HG03139 (cell line): Measurements from ENCODE around the gene RPP40.

Source experiments
- ATAC-seq: cut with Tn5 transposase; IDR thresholded peaks from one replicate; pipeline ENCODE4 v1.9.1; 2021; ENCODE audit not compliant: unreplicated experiment

RPP40 gene

DNA sequence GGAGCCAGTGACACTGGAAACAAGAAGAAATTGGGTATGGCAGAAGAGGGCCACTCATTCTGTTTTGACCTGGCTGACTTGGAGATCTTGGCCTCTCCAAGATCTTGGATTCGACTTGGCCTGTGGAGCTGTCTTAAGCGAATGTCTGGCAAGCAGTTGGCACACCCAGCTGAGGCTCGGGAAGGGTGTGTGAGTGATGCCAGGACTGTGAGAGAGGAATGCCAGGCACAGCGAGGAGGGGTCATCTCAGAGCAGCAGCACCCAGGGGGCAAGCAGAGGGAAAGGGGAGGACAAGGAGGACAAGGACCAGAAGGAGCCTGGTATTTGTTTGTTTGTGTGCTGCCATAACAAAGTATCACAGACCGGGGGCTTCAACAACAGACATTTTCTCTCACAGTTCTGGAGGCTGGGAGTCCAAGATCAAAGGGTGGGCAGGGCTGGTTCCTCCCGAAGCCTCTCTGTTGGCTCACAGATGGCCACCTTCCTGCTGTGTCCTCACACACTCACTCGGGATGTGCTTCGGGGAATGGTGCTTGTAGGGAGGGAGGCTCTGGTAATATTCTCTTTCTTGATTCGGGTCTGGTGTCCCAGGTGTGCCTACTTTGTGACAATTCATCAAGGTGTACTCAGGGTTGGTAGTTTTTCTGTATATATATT lies 33.0 kb downstream of the RPP40 start:
- no peak for ATAC-seq

DNA sequence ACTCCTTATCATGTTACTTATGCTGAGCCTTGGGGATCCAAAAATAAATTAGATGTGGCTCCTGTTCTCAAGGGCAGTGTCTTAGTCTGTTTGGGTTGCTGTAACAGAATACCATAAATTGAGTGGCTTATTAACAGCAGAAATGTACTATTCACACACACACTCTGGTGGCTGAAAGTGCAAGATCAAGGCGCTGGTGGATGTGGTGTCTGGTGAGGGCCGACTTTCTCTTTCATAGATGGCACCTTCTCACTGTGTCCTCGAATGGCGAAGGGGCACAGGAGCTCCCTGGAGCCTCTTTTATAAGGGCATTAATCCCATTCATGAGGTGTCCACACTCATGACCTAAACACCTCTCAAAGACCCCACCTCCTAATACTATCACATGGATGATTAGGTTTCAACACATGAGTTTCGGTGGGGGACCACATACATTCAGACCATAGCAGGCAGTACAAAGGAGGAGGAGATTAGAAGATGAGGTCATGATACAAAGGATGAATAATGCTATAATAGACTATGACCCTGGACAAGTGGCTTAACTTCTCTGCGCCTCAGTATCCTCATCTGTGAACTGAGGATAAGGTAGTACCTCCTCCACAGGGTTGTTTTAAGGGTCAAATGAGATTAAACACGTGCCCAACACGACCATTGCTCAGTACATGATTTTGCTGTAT lies 34.1 kb downstream of the RPP40 start:
- ATAC-seq: no peak

DNA sequence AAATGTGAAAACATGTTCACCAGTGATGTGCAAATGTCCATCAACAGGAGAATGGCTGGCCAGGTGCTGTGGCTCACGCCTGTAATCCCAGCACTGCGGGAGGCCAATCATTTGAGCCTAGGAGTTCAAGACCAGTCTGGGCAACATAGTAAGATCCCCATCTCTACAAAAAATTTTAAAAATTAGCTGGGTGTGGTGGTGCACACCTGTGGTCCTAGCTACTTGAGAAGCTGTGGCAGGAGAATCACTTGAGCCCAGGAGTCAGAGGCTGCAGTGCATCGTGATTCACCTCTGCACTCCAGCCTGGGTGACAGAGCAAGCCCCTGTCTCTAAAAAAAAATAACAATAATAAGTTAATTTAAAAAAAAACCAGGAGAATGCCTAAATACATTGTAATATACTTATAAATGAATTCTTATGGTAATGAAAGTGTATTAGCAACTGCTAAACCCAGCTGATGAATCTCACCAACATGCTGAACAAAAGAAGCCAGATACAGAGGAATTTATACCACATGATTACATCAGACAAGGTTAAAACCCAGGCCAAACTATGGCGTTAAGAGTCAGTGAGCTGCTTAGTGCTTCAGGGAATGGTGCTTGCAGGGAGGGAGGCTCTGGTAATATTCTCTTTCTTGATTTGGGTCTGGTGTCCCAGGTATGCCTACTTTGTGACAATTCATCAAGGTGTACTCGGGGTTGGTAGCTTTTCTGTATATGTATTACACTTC lies 36.4 kb downstream of the RPP40 start:
- no peak for ATAC-seq

DNA sequence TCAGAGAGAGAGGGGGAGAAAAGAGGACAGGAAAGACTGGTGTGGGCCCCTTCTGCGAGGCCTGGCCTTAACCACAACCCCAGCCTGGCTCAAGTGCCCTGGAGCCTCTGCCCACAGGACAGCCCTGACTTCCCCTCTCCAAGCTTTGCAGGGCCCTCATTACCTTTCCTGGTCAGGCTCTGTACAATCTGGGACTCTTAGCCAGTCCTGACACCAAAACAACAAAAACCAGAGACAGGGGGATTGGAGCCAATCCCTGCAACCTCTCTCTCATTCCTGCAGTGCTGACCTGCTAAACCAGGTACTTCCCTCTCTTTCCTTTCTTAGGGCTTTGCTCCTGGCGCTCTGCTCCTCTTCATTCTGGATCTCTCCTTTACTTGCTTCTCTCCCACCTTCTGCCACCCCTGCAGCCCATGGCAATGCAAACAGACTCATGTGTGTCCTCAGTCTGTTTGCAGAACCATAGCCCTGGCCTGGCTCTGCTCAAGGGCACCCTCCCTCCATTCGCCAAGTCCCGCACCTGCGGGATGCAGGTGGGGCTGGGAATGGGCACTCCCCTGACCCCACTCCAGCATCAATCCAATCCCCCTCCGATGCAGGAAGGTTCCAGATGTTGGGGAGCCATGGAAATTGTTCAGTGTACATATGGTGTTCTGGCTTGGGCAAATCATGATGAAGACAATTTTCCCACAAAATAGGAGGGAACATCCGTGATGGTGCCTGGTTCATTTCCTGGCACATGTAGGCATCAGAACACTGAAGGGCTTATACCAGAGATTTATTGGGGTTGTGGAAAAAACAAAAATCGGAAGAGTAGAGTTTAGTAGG lies 38.1 kb downstream of the RPP40 start:
- no peak for ATAC-seq

DNA sequence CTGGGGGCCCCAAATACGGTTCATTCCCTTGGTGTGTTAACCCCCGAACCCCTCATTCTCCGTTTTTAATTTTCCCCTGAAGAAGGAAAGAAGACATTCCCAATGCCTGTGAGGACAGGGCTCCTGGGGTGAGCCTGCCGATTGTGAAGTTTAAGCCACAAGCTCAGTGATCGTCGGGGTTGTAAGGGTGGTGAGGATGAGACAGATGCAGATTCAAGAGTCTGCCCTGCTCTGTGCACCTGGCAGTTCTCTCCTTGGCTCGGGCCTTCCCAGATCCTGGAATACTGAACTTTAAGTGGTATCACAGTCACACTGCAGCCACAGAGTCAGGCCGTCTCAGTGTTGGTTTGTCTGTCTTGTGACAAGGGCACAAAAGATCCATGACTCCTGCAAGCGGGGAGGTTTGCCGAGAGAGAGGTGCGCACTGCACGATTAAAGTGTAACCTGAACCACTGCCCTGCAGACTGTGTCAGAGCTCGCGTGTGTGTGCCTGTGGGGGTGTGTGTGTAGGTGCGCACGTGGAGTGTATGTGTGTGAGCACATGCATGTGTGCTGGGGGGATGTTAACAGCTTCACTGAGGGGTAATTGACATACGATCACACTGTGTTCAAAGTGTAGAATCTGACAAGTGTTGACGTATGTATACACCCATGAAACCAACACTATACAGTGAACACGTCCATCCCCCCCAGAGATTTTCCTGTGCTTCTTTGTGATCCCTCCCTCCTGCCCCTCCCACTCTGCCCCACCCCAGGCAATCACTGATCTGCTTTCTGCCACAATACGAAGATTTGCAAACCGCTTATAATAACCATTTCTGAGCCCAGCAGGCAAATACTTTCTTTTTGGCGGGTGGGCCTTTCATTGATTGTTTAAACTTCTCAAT lies 38.9 kb downstream of the RPP40 start:
- no peak for ATAC-seq

DNA sequence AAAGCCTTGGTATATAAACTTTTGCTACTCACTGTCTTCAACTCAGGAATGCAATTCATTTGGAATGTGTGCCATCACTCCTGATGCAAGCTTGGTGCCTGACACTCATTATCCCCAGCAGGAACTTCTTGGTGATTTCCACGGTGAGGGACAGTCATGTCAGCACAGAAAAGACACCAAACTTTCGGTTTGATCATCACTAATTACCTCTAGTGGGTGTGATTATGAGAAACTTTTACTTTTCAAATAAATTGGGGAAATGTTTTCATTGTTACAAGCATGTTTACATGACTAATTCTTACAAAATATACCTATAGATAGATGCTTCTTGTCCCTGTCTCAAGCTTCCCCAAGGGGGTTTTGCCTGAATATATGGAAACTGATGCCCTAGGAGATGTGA lies 40.9 kb downstream of the RPP40 start:
- no peak for ATAC-seq

DNA sequence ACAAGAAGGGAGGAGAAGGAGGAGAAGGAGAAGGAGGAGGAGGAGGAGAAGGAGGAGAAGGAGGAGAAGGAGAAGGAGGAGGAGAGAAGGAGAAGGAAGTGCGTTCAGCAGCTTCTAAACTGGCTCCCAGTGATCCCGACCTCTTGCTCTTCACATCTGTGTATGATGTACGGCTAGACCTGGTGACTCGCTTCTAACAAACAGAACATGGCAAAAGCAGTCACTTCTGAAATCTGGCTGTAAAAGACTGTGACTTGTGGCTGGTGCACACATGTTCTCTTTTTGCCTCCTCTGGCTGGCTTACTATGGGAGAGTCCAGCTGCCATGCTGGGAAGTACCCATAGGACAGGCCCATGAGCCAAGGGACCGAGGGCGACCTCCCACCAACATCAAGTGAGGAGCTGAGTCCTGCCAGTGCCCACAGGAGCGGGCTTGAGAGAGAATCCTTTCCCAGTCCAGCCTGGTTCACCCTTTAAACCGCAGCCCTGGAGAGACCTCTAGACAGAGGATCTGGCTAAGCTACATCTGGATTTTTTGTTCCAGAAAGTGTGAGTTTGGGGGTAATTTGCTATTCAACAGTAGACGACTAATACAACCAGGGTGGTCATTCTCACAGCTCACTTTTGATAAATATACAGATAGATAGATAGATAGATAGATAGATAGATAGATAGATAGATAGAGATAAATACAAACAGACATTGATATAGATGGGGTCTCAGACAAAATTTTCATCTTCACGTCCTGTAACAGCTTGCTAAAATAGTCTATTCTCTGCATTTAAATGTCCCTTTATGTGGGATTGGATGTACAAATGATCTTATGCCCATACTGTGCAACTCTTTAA lies 42.3 kb downstream of the RPP40 start:
- ATAC-seq: no peak

DNA sequence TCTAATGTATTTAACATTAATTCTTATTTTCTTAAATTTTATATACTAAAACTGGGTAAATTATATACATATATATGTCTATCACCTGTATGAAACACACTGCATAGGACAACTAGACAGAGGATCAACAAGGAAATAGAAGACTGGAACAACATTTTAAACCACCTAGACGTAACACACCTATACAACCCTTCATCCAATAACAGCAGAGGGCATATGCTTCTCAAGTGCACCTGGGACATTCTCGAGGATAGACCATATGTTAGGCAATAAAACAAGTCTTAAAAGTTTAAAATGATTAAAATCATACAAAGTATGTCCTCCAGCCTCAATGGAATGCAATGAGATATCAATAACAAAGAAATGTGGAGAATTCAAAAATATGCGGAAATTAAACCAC lies 45.2 kb downstream of the RPP40 start:
- no peak for ATAC-seq

DNA sequence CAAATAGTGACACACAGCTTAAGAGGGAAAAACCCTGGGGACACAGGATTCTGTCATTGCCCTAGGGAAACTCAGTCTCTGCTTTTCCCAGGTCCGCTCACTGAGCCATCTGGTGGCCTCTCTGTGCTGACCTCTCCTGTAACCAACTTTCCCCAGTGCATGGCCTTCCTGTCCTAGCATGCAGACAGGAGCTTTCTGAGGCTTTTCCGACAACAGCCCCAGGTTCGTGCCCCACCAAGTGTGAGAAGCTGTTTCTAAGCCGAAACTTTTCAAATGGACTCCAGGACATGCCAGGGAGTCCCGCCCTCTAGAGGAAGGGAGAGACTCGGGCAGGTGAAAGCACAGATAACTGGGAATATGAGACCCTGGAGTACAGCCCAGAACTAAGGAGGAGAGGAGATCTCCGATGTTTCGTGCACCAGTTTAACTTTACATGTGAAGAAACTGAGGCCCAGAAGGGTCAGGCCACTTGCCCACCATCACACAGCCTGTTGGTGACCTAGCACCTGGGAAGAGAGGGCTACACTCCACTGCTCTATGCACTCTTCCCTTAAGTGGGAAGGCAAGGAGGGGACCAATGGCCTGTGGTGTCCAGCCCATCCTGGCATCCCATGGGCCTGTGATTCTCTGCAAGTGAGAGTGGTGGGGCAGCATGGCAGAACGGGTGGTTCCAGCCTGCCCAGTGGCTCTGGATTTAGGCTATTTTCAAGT lies 46.2 kb downstream of the RPP40 start:
- no peak for ATAC-seq

DNA sequence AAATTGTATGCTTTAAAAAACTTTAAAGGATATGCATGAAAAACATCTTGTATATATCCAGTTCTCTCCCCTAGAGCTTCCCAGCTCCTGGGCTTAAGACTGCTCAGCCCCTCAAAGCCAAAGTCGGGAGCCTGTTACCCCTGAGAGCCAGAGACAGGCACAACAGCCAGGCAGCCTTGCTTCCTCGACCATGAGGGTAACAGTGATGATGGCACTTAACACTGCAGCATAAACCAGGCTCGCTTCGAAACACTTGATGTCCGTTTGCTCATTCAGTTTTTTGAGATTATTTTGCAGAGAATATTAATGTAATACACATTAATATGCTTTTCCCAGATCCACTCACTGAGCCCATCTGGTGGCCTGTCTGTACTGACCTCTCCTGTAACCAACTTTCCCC lies 47.2 kb downstream of the RPP40 start:
- ATAC-seq: no peak

DNA sequence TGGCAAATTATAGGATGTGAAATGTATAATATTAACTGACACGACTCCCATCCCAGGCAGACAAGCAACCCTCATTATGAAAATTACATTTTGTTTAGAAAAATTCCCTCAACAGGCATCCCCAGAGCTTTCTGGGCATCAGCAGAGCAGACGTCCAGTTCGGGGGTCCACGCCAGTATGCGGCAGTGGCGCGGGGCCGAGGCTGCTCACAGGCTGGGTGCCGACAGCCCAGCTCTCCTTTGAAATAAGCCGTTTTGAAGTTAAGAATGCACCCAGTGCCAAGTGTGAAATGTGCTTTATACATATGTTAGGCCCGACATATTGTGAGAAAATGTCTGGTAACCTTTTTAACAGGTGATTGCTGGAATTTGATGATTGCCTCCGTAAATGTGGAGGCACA lies 50.4 kb downstream of the RPP40 start:
- ATAC-seq: no peak

DNA sequence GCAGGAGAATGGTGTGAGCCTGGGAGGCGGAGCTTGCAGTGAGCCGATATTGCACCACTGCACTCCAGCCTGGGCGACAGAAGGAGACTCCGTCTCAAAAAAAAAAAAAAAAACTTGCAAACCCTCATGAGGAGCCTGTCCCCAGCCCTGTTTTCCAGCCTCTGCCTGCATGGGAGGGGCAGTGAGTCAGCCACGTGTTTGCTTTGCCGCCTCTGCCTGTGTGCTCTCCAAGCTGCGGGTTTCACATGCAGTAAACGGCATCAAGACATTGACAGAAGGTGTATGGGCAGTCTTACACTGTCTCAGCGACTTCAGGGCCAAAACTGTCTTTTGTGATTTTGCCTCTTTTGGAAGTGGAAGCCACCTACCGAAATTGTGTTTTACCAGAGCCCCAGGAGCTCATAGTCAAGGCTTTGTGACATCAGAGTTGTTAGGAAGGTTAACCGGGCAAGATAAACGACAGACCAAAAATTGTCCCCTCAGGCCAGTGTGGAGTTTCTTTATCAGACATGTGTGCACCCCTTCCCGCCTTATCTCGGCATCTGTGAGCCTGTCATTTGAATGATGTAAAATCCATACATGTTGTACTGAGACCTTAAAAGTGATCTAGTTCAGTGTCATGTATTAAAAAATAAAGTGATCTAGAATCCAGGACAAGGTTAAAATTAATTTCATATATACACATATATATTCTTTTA lies 52.9 kb downstream of the RPP40 start:
- ATAC-seq: no peak

DNA sequence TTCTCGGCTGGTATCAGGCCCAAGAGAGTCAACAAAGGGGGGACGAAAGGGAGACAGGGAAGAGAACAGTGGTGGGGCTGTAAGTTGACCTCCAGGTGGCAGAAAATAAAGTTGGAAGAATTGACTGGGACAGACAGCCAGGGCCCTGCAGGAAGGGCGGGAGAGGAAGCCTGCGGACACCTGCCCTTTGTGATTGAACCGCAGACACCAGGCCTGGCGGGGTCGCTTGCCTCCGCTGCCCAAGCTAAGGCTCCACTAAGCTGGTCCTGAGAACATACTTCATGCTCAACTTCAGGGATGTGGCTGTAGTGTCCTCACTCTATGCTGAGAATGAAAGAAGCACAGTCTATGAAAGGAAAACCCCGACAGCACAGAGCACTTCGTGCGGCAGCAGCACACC lies 53.8 kb downstream of the RPP40 start:
- ATAC-seq: no peak

DNA sequence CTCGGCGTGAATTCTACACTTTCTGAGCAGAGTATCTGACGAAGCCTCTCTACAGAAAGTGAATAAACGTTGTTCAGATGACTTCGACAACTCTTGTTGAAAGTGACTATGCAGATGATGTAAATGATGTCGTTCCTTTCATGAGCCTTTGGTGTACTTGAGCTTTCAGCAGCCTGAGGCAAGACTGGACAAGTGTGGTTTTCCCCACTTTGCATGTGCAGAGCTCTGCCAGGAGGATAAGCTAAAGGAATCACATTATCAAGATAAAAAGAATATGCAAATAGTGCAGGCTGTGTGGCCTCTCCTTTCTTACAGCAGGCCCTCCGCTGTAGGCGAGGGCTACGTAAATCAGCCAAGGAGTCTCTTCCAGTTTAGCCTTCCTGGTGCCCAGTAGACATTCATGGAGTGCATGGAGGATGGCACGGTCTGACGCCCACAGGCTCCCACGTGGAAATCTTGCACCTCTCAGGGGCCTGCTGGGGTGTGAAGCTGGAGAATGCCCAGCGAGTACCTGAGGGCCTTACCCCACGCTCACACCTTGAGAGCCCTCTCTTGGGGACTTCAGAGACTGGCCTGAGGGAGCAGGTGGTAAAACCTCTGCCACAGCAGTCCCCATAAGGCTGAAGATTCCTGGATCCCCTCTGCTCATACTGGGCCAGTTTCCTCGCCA lies 54.9 kb downstream of the RPP40 start:
- ATAC-seq: no peak

DNA sequence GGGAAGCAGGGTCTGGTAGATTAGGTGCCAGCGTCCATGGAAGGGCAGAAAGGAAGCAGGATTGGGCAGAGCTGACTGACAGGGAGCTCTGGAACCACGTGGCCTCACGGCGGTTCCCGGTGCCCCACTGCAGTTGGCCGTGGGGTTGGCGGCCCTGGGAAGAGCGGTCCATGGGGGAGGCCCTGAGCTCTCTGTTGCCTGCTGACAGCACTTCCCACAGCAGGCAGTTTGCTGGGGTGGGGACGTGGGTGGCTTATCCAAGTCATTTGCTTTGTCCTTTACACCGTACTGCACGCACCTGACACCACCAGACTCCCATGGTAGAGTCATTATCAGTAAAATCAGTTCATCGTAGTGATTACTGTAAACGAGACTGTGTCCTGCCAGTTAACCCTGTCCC lies 56.1 kb downstream of the RPP40 start:
- ATAC-seq: no peak

DNA sequence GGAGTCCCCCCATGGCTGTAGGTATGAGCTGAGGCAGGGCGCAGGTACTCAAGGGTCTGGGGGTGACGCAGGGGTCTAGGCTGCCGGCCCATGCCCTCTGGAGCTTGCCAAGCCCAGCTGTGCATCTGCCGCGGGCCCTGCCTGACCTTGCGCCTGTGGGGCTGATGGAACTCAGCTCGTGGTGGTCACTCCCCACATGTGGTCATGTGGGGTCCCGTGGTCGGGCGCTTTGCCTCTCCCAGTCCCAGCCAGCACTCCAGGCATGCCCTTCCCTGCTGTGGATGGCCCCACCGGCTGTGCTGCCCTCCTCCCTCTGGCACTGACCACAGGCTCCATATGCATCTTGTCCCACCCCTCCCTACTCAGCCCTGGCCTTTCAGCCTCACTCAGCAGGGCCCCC lies 57.3 kb downstream of the RPP40 start:
- no peak for ATAC-seq
